Measurements from ENCODE around the gene JAML.

The JAML gene

GRCh38 chr11:118144301-118145268 lies 80.2 kb downstream of the JAML start:
- DNase-seq (ENCODE audit: low spot score): no peak
